ENCODE data around the gene CAMSAP3.

GRCh38 chr19:7590256-7590655, 5.4 kb upstream of the CAMSAP3 start:
- TF ChIP-seq, protein P1, sequence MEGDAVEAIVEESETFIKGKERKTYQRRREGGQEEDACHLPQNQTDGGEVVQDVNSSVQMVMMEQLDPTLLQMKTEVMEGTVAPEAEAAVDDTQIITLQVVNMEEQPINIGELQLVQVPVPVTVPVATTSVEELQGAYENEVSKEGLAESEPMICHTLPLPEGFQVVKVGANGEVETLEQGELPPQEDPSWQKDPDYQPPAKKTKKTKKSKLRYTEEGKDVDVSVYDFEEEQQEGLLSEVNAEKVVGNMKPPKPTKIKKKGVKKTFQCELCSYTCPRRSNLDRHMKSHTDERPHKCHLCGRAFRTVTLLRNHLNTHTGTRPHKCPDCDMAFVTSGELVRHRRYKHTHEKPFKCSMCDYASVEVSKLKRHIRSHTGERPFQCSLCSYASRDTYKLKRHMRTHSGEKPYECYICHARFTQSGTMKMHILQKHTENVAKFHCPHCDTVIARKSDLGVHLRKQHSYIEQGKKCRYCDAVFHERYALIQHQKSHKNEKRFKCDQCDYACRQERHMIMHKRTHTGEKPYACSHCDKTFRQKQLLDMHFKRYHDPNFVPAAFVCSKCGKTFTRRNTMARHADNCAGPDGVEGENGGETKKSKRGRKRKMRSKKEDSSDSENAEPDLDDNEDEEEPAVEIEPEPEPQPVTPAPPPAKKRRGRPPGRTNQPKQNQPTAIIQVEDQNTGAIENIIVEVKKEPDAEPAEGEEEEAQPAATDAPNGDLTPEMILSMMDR (IDR thresholded peaks at IDR 0.05; ENCODE audit: low read length), result no peak
- no peak for TF ChIP-seq EZH2 (IDR thresholded peaks at IDR 0.05; ENCODE audit: borderline replicate concordance, low read length)
